ENCODE measurements around the gene HES2.

DNA sequence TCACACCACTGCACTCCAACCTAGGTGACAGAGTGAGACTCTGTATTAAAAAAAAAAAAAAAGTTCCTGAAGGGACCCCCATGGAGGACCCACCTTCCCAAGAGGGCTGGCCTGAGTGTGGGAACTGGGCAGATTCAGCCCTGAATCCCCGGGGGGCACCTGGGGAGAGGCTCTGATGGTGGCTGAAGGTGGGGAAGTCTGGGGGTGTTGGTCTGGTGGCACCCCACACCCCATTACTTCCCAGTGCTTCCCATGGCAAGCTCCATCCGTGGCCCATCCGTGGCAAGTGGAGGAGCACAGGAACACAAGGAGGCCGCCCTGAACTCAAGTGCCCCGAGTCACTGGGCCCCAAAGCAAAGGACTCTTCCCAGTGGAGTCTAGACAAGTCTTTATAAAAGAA lies 47.0 kb upstream of the HES2 start:
- no peak for TF ChIP-seq CTCF (conservative IDR thresholded peaks at IDR 0.05; ENCODE audit: low read depth in 2 of 2)
- no peak for TF ChIP-seq EZH2 (IDR thresholded peaks at IDR 0.05; ENCODE audit: low read depth, unreplicated experiment)
- TF ChIP-seq POLR2AphosphoS5 (IDR thresholded peaks at IDR 0.05; ENCODE audit: low read depth) = no peak
- no peak for TF ChIP-seq JUNB (IDR thresholded peaks at IDR 0.05; ENCODE audit: unreplicated experiment)
- TF ChIP-seq CREB1 (CRISPR knock-in tag; IDR thresholded peaks at IDR 0.05; ENCODE audit: low read depth) = no peak
- TF ChIP-seq, protein P1, sequence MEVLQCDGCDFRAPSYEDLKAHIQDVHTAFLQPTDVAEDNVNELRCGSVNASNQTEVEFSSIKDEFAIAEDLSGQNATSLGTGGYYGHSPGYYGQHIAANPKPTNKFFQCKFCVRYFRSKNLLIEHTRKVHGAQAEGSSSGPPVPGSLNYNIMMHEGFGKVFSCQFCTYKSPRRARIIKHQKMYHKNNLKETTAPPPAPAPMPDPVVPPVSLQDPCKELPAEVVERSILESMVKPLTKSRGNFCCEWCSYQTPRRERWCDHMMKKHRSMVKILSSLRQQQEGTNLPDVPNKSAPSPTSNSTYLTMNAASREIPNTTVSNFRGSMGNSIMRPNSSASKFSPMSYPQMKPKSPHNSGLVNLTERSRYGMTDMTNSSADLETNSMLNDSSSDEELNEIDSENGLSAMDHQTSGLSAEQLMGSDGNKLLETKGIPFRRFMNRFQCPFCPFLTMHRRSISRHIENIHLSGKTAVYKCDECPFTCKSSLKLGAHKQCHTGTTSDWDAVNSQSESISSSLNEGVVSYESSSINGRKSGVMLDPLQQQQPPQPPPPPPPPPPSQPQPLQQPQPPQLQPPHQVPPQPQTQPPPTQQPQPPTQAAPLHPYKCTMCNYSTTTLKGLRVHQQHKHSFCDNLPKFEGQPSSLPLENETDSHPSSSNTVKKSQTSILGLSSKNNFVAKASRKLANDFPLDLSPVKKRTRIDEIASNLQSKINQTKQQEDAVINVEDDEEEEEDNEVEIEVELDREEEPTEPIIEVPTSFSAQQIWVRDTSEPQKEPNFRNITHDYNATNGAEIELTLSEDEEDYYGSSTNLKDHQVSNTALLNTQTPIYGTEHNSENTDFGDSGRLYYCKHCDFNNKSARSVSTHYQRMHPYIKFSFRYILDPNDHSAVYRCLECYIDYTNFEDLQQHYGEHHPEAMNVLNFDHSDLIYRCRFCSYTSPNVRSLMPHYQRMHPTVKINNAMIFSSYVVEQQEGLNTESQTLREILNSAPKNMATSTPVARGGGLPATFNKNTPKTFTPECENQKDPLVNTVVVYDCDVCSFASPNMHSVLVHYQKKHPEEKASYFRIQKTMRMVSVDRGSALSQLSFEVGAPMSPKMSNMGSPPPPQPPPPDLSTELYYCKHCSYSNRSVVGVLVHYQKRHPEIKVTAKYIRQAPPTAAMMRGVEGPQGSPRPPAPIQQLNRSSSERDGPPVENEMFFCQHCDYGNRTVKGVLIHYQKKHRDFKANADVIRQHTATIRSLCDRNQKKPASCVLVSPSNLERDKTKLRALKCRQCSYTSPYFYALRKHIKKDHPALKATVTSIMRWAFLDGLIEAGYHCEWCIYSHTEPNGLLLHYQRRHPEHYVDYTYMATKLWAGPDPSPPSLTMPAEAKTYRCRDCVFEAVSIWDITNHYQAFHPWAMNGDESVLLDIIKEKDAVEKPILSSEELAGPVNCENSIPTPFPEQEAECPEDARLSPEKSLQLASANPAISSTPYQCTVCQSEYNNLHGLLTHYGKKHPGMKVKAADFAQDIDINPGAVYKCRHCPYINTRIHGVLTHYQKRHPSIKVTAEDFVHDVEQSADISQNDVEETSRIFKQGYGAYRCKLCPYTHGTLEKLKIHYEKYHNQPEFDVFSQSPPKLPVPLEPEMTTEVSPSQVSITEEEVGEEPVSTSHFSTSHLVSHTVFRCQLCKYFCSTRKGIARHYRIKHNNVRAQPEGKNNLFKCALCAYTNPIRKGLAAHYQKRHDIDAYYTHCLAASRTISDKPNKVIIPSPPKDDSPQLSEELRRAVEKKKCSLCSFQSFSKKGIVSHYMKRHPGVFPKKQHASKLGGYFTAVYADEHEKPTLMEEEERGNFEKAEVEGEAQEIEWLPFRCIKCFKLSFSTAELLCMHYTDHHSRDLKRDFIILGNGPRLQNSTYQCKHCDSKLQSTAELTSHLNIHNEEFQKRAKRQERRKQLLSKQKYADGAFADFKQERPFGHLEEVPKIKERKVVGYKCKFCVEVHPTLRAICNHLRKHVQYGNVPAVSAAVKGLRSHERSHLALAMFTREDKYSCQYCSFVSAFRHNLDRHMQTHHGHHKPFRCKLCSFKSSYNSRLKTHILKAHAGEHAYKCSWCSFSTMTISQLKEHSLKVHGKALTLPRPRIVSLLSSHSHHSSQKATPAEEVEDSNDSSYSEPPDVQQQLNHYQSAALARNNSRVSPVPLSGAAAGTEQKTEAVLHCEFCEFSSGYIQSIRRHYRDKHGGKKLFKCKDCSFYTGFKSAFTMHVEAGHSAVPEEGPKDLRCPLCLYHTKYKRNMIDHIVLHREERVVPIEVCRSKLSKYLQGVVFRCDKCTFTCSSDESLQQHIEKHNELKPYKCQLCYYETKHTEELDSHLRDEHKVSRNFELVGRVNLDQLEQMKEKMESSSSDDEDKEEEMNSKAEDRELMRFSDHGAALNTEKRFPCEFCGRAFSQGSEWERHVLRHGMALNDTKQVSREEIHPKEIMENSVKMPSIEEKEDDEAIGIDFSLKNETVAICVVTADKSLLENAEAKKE (CRISPR knock-in tag; IDR thresholded peaks at IDR 0.05) = no peak
- TF ChIP-seq EZH2phosphoT487 (IDR thresholded peaks at IDR 0.05; ENCODE audit: unreplicated experiment) = no peak
- TF ChIP-seq ZNF114 (CRISPR knock-in tag; IDR thresholded peaks at IDR 0.05) = no peak
